HCT116 (cell line): ENCODE data around the gene DYNLT2B. TPM values are rescaled to one million over a fixed set of nuclear protein-coding genes. Genes with fewer than 3 reads are reported as not detected.

Source experiments
- ATAC-seq: fragments of 200-7000 bp; cut with Tn5 transposase; 2 replicates; pipeline ENCODE4 v1.9.1; 2020; ENCODE audit warnings: mild to moderate bottlenecking, moderate library complexity
- BruUV-seq: library from RNA; stranded (reverse); fragments of 400-500 nt; replicated peaks from 2 replicates; lab custom pipeline; 2021; lab: Mats Ljungman, UMichigan
- CTCF ChIA-PET: fragments of 300-600 bp; sonication (Branson Sonifier 250); formaldehyde crosslinking; loops from one replicate; lab custom pipeline; 2021; ENCODE audit warnings: antibody characterized with exemption; lab: Charles Lee
- POLR2A ChIA-PET: fragments of 300-600, 350-600 bp; sonication (Branson Sonifier 250); formaldehyde crosslinking; loops from one replicate; lab custom pipeline; 2021; ENCODE audit warnings: antibody characterized with exemption; lab: Charles Lee
- RAD21 ChIA-PET, 2 experiments: fragments of 300-600 bp; sonication (Branson Sonifier 250); formaldehyde crosslinking; loops; one replicate each; lab custom pipeline; 2023; ENCODE audit warnings: low total read pairs in 2 of 2; ENCODE audit not compliant: uncharacterized antibody in 2 of 2, unreplicated experiment in 2 of 2, low non-redundant PET in 1 of 2; lab: Charles Lee
- DNase-seq: peaks from one replicate; pipeline ENCODE4 v3.0.0-alpha.2; 2010; ENCODE audit warnings: low read depth, low spot score
- H2AFZ ChIP-seq: fragments of 200-600 bp; shearing (Covaris generic), sonication (generic); 2 replicates; pipeline ENCODE4 v1.6.1; 2017; ENCODE audit warnings: low read depth, mixed run types, mixed read lengths, antibody characterized with exemption, low read length; ENCODE audit not compliant: poor library complexity, severe bottlenecking
- H3K27ac ChIP-seq: 2 replicates; pipeline ENCODE4 v1.5.1; 2012; ENCODE audit warnings: low read depth, low read length
- H3K27me3 ChIP-seq: fragments of 200-600 bp; sonication (generic); 2 replicates; pipeline ENCODE4 v1.6.1; 2016; ENCODE audit warnings: mixed run types, low read length, mixed read lengths; ENCODE audit not compliant: insufficient read depth
- H3K36me3 ChIP-seq, 2 experiments: fragments of 200-500 bp in 1 of 2; fragments of 200-600 bp in 1 of 2; sonication (Bioruptor generic) in 1 of 2; sonication (generic) in 1 of 2; 2 replicates each; pipeline versions ENCODE4 v1.5.1 to v1.6.1; 2014 to 2016; ENCODE audit warnings: low read length in 2 of 2, inconsistent platforms in 1 of 2, mixed read lengths in 1 of 2, mixed run types in 1 of 2; ENCODE audit not compliant: insufficient read depth in 2 of 2, control insufficient read depth in 1 of 2
- H3K4me1 ChIP-seq, 2 experiments: fragments of 200-600 bp in 1 of 2; sonication (generic) in 1 of 2; 2 replicates each; pipeline versions ENCODE4 v1.5.1 to v1.6.1; 2012 to 2017; ENCODE audit warnings: low read length in 2 of 2, inconsistent platforms in 1 of 2, mild to moderate bottlenecking in 1 of 2, mixed read lengths in 1 of 2, mixed run types in 1 of 2, moderate library complexity in 1 of 2; ENCODE audit not compliant: insufficient read depth in 2 of 2, control insufficient read depth in 1 of 2
- H3K4me2 ChIP-seq: fragments of 200-600 bp; sonication (generic); 2 replicates; pipeline ENCODE4 v1.6.1; 2017; ENCODE audit warnings: mixed run types, low read length, mixed read lengths
- H3K4me3 ChIP-seq, 2 experiments: fragments of 200-600 bp in 1 of 2; sonication (generic) in 1 of 2; replicated peaks in 1 of 2; 2 replicates each; pipeline ENCODE4 v1.5.1; 2011 to 2016; ENCODE audit warnings: low read length in 2 of 2, control low read depth in 1 of 2, low read depth in 1 of 2, mild to moderate bottlenecking in 1 of 2, mixed read lengths in 1 of 2, mixed run types in 1 of 2
- H3K79me2 ChIP-seq: fragments of 200-600 bp; sonication (generic); 2 replicates; pipeline ENCODE4 v1.6.1; 2017; ENCODE audit warnings: mild to moderate bottlenecking, mixed run types, low read length, moderate library complexity, mixed read lengths; ENCODE audit not compliant: insufficient read depth
- H3K9ac ChIP-seq: fragments of 200-600 bp; sonication (generic); 2 replicates; pipeline ENCODE4 v1.6.1; 2016; ENCODE audit warnings: low read length, mixed read lengths
- H3K9me2 ChIP-seq: fragments of 200-600 bp; sonication (generic), shearing (Covaris generic); 2 replicates; pipeline ENCODE4 v1.6.1; 2017; ENCODE audit warnings: mixed run types, mild to moderate bottlenecking, moderate library complexity; ENCODE audit not compliant: insufficient read depth
- H3K9me3 ChIP-seq, 2 experiments: fragments of 200-500 bp in 1 of 2; fragments of 200-600 bp in 1 of 2; sonication (Bioruptor generic) in 1 of 2; sonication (generic) in 1 of 2; 2 replicates each; pipeline ENCODE4 v1.6.1; 2014 to 2017; ENCODE audit warnings: low read length in 2 of 2, mixed read lengths in 2 of 2, inconsistent platforms in 1 of 2, low read depth in 1 of 2, mild to moderate bottlenecking in 1 of 2, mixed run types in 1 of 2, moderate library complexity in 1 of 2; ENCODE audit not compliant: control insufficient read depth in 1 of 2, insufficient read depth in 1 of 2
- H4K20me1 ChIP-seq: fragments of 200-600 bp; sonication (generic), shearing (Covaris generic); 2 replicates; pipeline ENCODE4 v1.6.1; 2017; ENCODE audit warnings: mixed run types, mild to moderate bottlenecking, moderate library complexity; ENCODE audit not compliant: insufficient read depth
- ELF1 ChIP-seq: IDR thresholded peaks from 2 replicates; pipeline ENCODE4 v1.6.1; 2012; ENCODE audit warnings: low read depth, borderline replicate concordance
- EZH2phosphoT487 ChIP-seq: fragments of 200-600 bp; IDR thresholded peaks from 2 replicates; pipeline ENCODE4 v1.6.1; 2018; ENCODE audit warnings: antibody characterized with exemption, borderline replicate concordance
- FOSL1 ChIP-seq: IDR thresholded peaks from 2 replicates; pipeline ENCODE4 v1.6.1; 2012; ENCODE audit warnings: low read depth
- POLR2A ChIP-seq: IDR thresholded peaks from 2 replicates; pipeline ENCODE4 v1.7.0; 2011; ENCODE audit warnings: borderline replicate concordance; ENCODE audit not compliant: insufficient read depth, insufficient read length; ENCODE audit errors: extremely low read depth
- RAD21 ChIP-seq: IDR thresholded peaks from 2 replicates; pipeline ENCODE4 v1.6.1; 2012; ENCODE audit warnings: low read depth, mild to moderate bottlenecking
- TCF7L2 ChIP-seq: IDR thresholded peaks from 2 replicates; pipeline ENCODE4 v1.7.0; 2011; ENCODE audit warnings: borderline replicate concordance, inconsistent platforms; ENCODE audit not compliant: insufficient read depth, insufficient read length; ENCODE audit errors: extremely low read depth
- ZNF274 ChIP-seq: fragments of 200-500 bp; sonication (Bioruptor generic); IDR thresholded peaks from 2 replicates; pipeline ENCODE4 v1.6.1; 2014; ENCODE audit warnings: mild to moderate bottlenecking, low read depth, low read length, inconsistent platforms
- intact Hi-C: fragments of 100-400 bp; cut with micrococcal nuclease; formaldehyde crosslinking; loops from 2 replicates; pipeline ENCODE4 v1.10.0; 2022
- total RNA-seq: library from RNA; stranded (reverse); gene quantifications from one replicate; pipeline ENCODE4 v1.2.1, GENCODE V29; 2021; ENCODE audit not compliant: unreplicated experiment
- TF ChIP-seq, protein P1 (sequence below): IDR thresholded peaks from 2 replicates; pipeline ENCODE4 v1.6.1; 2012
- TF ChIP-seq, protein P2 (sequence below): IDR thresholded peaks from 2 replicates; pipeline ENCODE4 v1.6.1; 2012; ENCODE audit warnings: low read depth
- TF ChIP-seq, protein P3 (sequence below), 3 experiments: fragments of 200-600 bp in 1 of 3; sonication (generic) in 1 of 3; IDR thresholded peaks in 2 of 3; conservative IDR thresholded peaks in 1 of 3; 2 replicates each; pipeline ENCODE4 v1.5.1; 2012 to 2017; ENCODE audit warnings: low read depth in 2 of 3, low read length in 2 of 3, antibody characterized with exemption in 1 of 3, borderline replicate concordance in 1 of 3, control low read depth in 1 of 3, mild to moderate bottlenecking in 1 of 3, mixed read lengths in 1 of 3, mixed run types in 1 of 3, moderate library complexity in 1 of 3; ENCODE audit not compliant: insufficient read depth in 1 of 3

DYNLT2B gene
- total RNA-seq, 1 experiment from 2014 or later = 9.7 TPM

DNA sequence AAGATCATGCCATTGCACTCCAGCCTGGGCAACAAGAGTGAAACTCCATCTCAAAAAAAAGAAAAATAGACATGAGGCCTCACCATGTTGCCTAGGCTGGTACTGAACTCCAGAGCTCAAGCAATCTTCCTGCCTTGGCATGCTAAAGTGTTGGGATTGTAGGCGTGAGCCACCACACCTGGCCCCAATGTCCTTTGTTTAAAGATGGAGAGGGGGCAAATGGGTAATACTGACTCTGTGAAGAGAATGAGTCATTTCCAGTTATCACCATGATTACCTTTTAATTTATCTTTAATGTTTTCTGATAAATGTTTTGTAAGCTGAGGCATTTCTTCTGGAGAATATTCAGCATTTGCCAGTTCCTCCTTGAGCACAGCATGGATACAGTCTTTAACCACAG is 2.2 kb downstream of the DYNLT2B start:
- POLR2A ChIA-PET = no interaction called here
- H4K20me1 ChIP-seq = no peaks in the 10 kb centered on the region
- H3K27ac ChIP-seq = no peak overlapping the region
- CTCF ChIA-PET = no interaction called here
- ATAC-seq (no peak), DNase-seq (no peak)
- peaks cover 5 to 40% of the 10 kb centered on the region in 2 experiments; a peak in 3 of 4 replicates for H3K4me1 ChIP-seq
- no peak overlapping the region for H3K4me3 ChIP-seq
- no peak overlapping the region for H3K4me2 ChIP-seq
- no peaks in the 10 kb centered on the region for H3K36me3 ChIP-seq
- RAD21 ChIA-PET = no interaction called here
- H3K79me2 ChIP-seq = peaks cover 13% of the 10 kb centered on the region
- no peaks in the 10 kb centered on the region for H3K9me2 ChIP-seq
- TF ChIP-seq, protein P1, sequence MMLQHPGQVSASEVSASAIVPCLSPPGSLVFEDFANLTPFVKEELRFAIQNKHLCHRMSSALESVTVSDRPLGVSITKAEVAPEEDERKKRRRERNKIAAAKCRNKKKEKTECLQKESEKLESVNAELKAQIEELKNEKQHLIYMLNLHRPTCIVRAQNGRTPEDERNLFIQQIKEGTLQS = no peak
- TF ChIP-seq ELF1 (no peak), RAD21 (no peak), ZNF274 (no peak), FOSL1 (no peak), TCF7L2 (no peak), POLR2A (no peak), EZH2phosphoT487 (no peak)
- TF ChIP-seq, protein P2, sequence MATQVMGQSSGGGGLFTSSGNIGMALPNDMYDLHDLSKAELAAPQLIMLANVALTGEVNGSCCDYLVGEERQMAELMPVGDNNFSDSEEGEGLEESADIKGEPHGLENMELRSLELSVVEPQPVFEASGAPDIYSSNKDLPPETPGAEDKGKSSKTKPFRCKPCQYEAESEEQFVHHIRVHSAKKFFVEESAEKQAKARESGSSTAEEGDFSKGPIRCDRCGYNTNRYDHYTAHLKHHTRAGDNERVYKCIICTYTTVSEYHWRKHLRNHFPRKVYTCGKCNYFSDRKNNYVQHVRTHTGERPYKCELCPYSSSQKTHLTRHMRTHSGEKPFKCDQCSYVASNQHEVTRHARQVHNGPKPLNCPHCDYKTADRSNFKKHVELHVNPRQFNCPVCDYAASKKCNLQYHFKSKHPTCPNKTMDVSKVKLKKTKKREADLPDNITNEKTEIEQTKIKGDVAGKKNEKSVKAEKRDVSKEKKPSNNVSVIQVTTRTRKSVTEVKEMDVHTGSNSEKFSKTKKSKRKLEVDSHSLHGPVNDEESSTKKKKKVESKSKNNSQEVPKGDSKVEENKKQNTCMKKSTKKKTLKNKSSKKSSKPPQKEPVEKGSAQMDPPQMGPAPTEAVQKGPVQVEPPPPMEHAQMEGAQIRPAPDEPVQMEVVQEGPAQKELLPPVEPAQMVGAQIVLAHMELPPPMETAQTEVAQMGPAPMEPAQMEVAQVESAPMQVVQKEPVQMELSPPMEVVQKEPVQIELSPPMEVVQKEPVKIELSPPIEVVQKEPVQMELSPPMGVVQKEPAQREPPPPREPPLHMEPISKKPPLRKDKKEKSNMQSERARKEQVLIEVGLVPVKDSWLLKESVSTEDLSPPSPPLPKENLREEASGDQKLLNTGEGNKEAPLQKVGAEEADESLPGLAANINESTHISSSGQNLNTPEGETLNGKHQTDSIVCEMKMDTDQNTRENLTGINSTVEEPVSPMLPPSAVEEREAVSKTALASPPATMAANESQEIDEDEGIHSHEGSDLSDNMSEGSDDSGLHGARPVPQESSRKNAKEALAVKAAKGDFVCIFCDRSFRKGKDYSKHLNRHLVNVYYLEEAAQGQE = no peak
- TF ChIP-seq, protein P3, sequence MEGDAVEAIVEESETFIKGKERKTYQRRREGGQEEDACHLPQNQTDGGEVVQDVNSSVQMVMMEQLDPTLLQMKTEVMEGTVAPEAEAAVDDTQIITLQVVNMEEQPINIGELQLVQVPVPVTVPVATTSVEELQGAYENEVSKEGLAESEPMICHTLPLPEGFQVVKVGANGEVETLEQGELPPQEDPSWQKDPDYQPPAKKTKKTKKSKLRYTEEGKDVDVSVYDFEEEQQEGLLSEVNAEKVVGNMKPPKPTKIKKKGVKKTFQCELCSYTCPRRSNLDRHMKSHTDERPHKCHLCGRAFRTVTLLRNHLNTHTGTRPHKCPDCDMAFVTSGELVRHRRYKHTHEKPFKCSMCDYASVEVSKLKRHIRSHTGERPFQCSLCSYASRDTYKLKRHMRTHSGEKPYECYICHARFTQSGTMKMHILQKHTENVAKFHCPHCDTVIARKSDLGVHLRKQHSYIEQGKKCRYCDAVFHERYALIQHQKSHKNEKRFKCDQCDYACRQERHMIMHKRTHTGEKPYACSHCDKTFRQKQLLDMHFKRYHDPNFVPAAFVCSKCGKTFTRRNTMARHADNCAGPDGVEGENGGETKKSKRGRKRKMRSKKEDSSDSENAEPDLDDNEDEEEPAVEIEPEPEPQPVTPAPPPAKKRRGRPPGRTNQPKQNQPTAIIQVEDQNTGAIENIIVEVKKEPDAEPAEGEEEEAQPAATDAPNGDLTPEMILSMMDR (IDR thresholded peaks at IDR 0.05 in 2 of 3, conservative IDR thresholded peaks at IDR 0.05 in 1 of 3; ENCODE audit: borderline replicate concordance in 1 of 3, insufficient read depth in 1 of 3, low read depth in 2 of 3, low read length in 2 of 3) = no peak
- H3K9ac ChIP-seq = no peak overlapping the region
- BruUV-seq = no TSS peak
- intact Hi-C loops = loop anchor here (10.0 kb wide), 1 partner anchor 189 kb away; the partner anchor contains the start of gene RNF168
- H3K27me3 ChIP-seq = no peaks in the 10 kb centered on the region
- H3K9me3 ChIP-seq = no peaks in the 10 kb centered on the region
- H2AFZ ChIP-seq = no peak overlapping the region
